GDM1 (cell line): Measurements from ENCODE around the gene MAP2K3.
"Not testable (repeated sequence)": the region's sequence is repeated elsewhere in the genome, so short reads cannot be mapped to it uniquely, and the experiment has no call there.

Experiments
- DNase-seq: peaks from one replicate; lab custom pipeline; 2025; lab: John Stamatoyannopoulos, UW

MAP2K3 gene

DNA sequence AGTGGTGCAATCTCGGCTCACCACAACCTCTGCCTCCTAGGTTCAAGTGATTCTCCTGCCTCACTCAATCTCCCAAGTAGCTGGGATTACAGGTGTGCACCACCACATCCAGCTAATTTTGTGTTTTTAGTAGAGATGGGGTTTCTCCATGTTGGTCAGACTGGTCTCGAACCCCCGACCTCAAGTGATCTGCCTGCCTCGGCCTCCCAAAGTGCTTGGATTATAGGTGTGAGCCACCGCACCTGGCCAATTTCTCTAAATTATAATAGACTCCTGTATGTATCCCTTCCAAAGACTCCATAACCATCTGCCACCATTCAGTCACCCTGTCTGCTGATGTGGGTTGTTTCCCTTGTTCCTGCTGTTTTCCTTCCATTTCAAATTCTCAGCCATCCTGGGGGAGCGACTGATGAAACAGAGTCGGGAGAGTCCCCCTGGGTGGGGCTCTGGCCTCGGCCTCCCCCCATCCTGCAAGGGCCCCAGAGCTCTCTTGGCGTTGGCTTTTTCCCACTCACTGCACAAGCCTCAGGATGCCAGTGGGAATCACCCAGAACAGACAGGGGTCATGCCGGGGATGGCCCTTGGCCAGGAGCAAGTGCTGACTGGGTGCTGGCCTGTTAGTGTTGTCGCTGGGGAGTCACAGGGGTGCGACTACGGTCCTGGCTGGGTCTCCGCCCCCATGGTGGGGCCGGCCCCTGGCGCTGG, 25.7 kb downstream of the MAP2K3 start:
- not testable (repeated sequence) for DNase-seq

DNA sequence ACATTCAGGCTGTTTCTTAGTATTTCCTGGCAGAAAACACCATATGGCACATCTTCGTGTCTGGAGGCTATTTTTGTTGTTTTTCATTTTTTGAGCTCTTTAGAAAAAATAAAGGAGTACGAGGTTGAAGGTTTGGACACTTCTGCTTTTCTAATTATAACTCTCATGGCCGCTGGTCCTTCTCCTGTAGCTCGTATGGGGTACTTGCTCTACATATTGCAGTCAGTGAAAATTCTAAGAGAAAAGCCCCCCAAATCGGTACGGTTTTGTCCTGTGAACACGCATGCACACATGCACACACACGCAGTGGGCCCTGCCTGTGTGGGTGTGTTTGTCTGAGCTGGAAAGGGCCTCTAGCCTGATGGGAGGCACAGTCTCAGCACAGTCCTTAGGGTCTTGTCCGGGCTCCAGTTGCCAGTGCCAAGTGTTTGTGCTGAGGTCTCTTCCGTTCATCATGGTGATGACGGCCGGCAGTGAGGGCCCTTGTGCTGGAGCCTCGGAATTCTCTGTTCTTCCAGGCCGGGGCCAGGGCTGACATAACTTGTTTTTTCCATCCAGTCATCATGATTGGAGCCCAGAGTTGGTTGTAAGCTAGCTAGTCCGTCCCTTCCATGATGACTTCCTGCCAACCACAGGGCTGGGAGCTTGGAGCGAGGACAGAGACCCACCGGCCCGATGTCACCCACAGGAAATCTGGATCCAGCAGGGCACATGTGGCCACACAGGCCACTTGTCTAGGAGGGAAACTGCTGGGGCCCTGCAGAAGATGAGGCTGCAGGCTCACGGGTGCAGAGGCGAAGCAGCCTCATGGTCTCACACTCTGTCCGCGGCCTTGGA, 26.5 kb downstream of the MAP2K3 start:
- DNase-seq: not testable (repeated sequence)

DNA sequence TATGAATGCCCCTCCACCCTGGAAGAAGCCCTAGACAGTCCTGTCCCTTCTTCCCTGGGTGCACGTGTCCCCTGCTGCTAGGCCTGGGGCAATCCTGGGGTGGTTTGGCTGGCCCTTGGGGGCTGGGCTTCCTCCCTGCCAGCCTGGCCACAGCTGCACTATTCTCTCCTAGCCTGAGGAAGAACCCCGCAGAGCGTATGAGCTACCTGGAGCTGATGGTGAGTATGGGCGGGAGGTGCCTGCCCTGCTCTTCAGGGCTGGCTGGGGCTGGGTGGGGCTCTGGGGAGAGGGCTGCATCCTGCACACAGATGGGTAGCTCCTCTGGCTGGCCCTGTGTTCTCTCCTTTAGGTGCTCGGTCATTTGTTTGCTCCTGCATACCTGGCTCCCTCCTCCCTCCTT, 28.8 kb downstream of the MAP2K3 start:
- DNase-seq: no peak

DNA sequence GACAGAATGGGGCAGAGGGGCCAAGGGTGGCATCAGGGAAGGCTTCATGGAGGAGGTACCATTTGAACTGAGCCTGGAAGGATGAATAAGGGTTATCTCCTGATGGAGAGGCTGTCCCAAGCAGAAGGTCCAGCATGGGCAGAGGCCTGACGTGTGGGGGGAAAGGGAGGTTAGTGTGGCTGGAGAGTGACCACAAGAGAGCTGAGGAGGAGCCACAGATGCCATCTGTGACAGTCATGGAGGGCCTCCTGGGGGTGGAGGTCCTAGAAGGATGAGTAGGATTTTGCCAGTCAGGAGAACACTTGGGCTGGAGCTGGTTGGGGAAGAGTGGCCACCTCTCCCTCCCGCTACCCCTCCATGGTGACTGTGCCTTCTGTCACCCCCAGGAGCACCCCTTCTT, 29.2 kb downstream of the MAP2K3 start:
- not testable (repeated sequence) for DNase-seq

GRCh38 chr17:21314261-21314664, 29.8 kb downstream of the MAP2K3 start:
- not testable (repeated sequence) for DNase-seq

- not testable (repeated sequence) for DNase-seq
Observed at GRCh38 chr17:21314701-21315111, 30.2 kb downstream of the MAP2K3 start.

- DNase-seq: not testable (repeated sequence)
Observed at GRCh38 chr17:21315246-21316000, 30.9 kb downstream of the MAP2K3 start.

DNA sequence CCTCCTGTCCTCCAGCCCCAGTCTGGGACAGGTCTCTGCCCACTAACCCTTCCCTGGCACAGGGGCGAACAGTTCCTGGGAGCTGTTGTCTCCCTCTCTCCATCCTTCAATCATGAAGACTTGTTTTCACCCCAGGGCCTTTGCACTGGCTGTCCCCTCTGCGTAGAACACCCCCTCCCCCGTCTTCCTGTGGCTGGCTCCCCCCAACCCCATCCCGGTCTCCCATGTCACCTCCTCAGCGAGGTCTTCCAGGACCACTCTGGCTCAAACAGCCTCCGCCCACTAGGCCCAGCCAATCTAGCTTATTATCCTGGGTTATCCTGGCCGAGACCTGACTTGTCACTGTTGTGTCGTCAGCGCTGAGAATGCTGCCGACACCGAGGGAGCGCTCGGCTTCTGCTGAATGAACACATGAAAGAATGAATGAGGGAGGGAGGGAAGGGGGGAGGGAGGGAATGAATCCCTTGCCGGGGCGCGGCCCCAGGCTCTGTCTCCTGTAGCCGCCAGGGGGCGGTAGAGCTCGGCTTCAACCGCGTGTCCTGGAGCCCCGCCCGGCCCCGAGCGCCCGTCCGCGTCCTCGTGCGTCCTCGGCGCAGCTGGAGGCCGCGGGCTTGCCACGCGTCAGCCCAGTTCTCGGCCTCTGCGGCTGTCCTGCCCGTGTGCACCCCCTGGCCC, 31.8 kb downstream of the MAP2K3 start:
- not testable (repeated sequence) for DNase-seq

DNA sequence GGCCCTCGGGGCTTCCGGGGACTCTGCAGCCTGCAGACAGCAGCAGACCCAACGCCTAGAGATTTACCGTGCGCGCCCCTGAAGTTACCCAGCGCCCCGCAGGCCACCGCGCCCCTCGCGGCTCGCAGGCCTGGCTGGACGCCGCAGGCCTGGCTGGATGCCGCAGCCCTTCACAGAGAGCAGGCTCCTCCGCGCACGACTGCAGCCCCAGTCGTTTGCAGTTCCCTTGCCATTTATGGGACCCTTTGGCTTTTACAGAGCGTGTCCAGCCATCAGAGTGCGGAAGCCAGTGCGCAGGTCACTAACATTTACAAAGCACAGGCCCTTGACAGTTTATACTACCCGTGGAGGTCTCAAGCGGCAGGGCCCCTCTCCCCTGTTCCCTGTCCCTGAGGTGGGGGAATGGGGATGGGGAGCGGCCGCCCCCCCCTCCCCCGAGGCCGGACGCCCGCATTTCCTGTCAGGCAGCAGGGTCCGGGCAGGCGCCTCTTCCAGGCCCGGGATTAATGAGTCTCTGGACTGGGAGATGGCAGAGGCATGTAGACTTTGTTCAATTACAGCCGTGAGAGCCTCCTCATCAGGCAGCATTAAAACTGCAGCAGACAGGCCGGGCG, 32.5 kb downstream of the MAP2K3 start:
- DNase-seq: not testable (repeated sequence)

GRCh38 chr17:21317821-21318220, 33.3 kb downstream of the MAP2K3 start:
- DNase-seq: not testable (repeated sequence)

DNA sequence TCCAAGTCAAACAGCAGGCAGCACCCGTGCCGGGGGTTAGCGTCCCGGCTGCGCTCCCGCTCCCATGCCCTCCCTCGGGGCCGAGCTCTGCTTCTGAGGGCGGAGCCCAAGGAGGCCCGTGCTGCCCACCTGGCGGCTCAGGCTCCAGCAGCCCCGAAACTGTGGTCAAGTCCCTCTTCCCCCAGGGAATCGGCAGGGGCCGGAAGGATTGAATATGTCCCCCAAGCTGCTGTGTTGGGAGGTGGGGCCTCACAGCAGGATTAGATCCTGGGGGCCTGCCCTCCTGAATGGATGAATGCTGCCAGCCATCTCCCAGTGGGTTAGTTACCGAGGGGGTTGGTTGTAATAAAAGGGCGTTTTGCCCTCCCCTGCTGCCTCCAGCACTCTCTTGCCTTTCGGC, 33.9 kb downstream of the MAP2K3 start:
- DNase-seq: no peak

- not testable (repeated sequence) for DNase-seq
Observed at GRCh38 chr17:21318856-21319255, 34.3 kb downstream of the MAP2K3 start.

DNA sequence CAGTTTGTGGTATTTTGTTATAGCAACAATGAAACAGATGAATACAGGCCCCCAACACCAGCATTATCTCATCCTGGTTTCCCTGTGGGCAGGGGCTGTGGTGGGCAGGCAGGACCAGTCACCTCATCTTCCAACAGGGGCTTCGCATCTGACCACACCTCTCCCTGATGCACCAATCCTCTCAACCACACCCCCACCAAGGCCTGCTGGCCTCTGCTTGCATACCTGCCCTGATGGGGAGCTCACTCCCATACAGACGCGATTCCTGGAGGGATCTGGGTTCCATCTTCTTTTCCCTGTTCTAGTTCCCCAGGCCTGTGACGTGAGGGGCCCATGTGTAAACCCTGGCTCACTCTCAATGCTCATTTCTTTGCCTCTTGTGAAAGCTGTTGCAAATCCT, 34.7 kb downstream of the MAP2K3 start:
- not testable (repeated sequence) for DNase-seq

GRCh38 chr17:21319686-21320375, 35.3 kb downstream of the MAP2K3 start:
- not testable (repeated sequence) for DNase-seq

- not testable (repeated sequence) for DNase-seq
Observed at GRCh38 chr17:21320430-21320829, 35.9 kb downstream of the MAP2K3 start.

GRCh38 chr17:21321061-21321460, 36.5 kb downstream of the MAP2K3 start:
- DNase-seq: not testable (repeated sequence)

- DNase-seq: not testable (repeated sequence)
Observed at GRCh38 chr17:21321744-21322191, 37.3 kb downstream of the MAP2K3 start.

- DNase-seq: not testable (repeated sequence)
Observed at GRCh38 chr17:21323257-21324111, 39.0 kb downstream of the MAP2K3 start.

GRCh38 chr17:21324741-21325140, 40.2 kb downstream of the MAP2K3 start:
- DNase-seq: not testable (repeated sequence)

GRCh38 chr17:21327921-21328320, 43.4 kb downstream of the MAP2K3 start:
- not testable (repeated sequence) for DNase-seq
